GM12873 (cell line): ENCODE data around the gene TGFBR2.

Source experiments
- CTCF ChIP-seq: IDR thresholded peaks from 2 replicates; pipeline ENCODE4 v1.5.1; 2012; ENCODE audit warnings: low read depth, mild to moderate bottlenecking, moderate library complexity, low read length, control low read depth; ENCODE audit not compliant: insufficient read depth; ENCODE audit errors: missing control alignments

The TGFBR2 gene

GRCh38 chr3:30610702-30611368, 4.4 kb downstream of the TGFBR2 start:
- no peak for TF ChIP-seq CTCF

- no peak for TF ChIP-seq CTCF
Observed at GRCh38 chr3:30611613-30612436, 5.4 kb downstream of the TGFBR2 start.

- no peak for TF ChIP-seq CTCF
Observed at GRCh38 chr3:30612437-30613132, 6.2 kb downstream of the TGFBR2 start.

- no peak for TF ChIP-seq CTCF
Observed at GRCh38 chr3:30613133-30613825, 6.9 kb downstream of the TGFBR2 start.

GRCh38 chr3:30614373-30614772, 8.0 kb downstream of the TGFBR2 start:
- no peak for TF ChIP-seq CTCF

GRCh38 chr3:30614943-30615342, 8.5 kb downstream of the TGFBR2 start:
- no peak for TF ChIP-seq CTCF
